DMS 273 (cell line): ENCODE measurements around the gene PAH.

Experiments
- DNase-seq: peaks from one replicate; lab custom pipeline; 2025; ENCODE audit not compliant: unreplicated experiment; lab: John Stamatoyannopoulos, UW

The PAH gene

DNA sequence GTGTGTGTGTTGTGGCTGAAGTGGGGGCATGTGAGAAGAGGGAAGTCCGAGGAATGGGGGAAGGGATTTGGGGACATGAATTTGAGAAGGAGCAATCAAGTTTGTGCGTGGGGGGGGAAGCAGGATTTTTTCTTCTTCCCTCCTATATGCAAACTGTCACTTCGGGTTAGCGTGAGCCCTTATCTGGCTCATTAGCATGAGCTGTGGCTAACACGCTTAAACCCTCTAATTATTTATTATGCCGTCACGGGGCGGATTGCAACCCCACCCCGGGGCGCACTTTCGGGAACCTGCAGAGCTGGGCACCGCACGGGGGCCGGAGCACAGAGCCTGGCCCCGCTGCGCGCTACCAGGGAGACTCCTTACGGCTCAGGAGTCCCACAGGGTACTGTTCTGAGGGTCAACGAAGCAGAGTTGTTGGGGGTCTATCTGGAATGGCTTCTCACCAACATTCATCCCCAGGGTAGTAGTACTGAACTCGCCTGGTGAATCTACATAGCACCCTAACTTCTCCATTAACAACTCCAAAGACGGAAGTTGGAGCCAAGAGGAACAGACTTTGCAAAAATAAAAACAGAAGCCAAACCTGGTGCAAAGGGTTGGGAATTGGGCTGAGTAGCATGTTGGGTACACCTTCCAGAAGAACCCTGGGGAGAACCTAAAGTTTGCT lies 34.0 kb upstream of the PAH start:
- no peak for DNase-seq

GRCh38 chr12:102950107-102950949 lies 33.3 kb upstream of the PAH start:
- DNase-seq, result no peak

DNA sequence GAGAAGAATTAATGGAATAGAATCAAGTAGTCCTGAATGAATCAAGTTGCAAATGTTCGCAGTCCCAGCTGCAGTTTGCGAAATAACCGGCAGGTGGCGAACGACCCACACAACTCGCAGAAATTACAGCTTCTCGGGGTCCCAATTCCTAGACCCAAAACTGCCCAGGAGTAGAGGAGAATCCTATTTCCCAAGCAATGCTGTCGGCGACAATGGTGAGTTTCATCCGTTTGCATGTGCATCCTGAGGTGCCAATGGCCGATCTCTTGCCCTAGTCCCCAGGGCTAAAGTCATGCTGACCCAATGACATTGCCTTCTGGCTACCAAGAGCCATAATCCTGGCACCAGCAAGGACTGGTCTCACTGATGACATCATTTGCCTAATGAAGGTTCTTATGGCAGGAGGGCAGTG lies 31.9 kb upstream of the PAH start:
- DNase-seq, result peak; percentile 70

GRCh38 chr12:102946042-102946441 lies 29.0 kb upstream of the PAH start:
- peak; percentile 3 for DNase-seq

DNA sequence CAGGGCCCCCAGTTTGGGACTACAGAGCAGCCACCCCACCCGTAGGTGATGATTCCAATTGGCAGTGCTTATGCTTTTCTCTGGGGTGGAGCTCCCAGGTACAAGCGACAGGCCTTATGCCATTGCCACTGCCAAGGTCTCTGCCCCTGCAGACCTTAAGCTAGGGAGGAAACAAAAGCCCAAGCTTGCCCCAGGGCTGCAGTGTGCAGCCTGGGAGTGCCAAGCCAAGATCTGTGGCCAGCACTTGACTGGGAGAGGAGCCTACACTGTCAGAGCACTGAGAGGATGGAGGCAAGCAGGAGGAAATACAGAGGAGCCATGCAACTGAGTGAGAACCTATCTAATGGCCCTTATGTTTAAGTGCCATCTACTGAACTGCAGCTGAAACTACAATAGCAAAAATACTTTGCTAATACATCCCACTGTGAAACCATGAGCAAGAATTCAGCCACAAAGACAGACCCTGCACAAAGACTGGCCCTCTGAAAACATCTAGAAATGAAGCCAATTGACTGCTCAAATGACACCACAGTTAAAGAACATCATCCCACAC lies 22.7 kb upstream of the PAH start:
- DNase-seq, result no peak

DNA sequence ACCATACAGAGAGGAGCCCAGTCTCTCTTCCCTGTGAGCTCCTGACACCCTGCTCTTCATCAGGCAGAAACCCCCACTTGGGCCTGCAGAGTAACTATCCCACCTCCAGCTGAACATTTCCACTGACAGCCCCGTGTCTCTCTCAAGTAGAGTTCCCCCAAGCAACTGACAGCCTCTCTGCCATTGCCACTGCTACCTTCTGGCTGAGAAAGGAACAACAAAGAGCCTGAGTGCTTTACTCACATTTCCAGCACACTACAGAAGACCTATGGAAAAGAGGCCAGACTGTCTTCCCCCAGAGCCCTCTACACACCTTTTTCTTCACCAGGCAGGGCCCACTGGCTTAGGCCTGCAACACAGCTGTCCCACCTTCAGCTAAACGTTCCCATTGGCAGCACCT lies 22.0 kb upstream of the PAH start:
- no peak for DNase-seq

GRCh38 chr12:102933168-102933567 lies 16.1 kb upstream of the PAH start:
- no peak for DNase-seq

- DNase-seq, result no peak
Observed at GRCh38 chr12:102927220-102927619, 10.2 kb upstream of the PAH start.

DNA sequence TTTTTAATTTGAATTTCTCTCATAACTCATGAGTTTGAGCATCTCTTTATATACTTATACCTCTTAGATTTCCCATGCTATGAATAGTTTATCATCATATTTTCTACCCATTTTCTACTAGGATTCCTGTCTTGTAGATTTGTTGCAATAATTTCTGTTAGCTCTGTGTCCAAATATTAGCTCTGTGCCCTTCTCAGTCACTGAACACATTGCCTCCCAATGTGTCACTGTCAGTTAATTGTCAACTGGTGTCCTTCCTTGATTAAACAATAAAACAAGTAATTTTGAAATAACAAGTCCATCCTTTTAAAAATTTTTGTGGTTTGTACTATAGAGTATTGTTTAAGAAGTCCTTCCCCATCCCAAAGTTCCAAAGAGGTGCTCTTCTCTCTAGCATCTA lies 4.2 kb upstream of the PAH start:
- no peak for DNase-seq

- DNase-seq, result no peak
Observed at GRCh38 chr12:102920271-102920670, 3.2 kb upstream of the PAH start.

DNA sequence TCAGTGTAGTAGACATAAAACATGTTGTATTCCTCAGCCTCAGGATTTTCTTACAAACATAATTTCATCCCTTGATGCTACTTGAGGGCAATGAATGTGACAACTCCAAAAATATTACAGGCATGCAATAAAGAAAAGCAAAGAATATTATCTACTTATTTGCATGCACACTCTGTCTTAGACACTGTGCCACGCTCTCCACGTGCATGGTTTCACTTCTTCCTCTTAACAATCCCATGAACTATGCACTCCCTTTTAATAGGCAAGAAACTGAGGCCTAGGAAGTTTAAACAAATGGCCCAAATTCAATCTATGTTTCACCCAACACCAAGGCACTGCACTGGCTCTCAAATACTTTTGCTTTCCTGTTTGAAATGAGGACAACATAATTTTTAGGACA lies 1.8 kb upstream of the PAH start:
- no peak for DNase-seq

GRCh38 chr12:102916252-102917025 lies 605 bp downstream of the PAH start:
- no peak for DNase-seq

GRCh38 chr12:102913453-102914226 lies 3.4 kb downstream of the PAH start:
- no peak for DNase-seq

- DNase-seq, result no peak
Observed at GRCh38 chr12:102912258-102912657, 4.8 kb downstream of the PAH start.

DNA sequence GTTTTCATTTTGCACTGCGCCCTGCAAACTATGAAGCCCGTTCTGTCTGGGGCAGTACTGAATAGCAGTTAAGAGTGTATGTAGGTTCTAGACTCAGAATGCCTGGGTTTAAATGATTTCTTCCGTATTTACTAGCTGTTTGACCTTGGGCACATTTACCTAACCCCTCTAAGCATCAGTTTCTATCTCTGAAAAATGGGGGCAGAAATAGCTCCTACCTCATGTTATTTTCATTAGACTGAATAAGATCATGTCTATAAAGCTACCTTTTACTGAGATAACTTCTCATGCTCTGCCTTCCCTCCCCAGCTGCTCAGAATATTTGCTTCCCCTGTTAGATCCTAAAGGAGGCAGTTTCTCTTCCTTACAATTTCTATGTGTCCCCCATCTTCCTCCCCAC lies 5.7 kb downstream of the PAH start:
- DNase-seq, result no peak

- no peak for DNase-seq
Observed at GRCh38 chr12:102910792-102911191, 6.3 kb downstream of the PAH start.

- DNase-seq, result no peak
Observed at GRCh38 chr12:102910137-102910536, 6.9 kb downstream of the PAH start.

DNA sequence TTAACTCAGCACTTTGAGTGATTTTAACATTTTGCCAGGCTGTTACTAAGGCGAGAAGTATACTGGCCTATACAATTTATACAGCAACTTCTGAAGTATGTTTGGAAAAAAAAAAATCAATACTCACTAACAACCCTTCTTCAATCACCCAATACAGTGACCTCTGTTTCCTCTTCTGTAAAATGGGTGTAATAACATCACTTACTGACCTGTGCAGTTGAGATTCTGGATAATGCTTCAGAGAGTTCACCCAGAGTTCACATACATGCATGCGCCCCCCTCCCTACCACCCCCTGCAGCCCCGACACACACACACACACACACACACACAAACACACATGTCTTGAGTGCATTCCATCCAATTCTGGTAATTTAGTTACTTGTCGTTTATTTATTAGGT lies 9.1 kb downstream of the PAH start:
- DNase-seq, result no peak

GRCh38 chr12:102905229-102905628 lies 11.8 kb downstream of the PAH start:
- no peak for DNase-seq

DNA sequence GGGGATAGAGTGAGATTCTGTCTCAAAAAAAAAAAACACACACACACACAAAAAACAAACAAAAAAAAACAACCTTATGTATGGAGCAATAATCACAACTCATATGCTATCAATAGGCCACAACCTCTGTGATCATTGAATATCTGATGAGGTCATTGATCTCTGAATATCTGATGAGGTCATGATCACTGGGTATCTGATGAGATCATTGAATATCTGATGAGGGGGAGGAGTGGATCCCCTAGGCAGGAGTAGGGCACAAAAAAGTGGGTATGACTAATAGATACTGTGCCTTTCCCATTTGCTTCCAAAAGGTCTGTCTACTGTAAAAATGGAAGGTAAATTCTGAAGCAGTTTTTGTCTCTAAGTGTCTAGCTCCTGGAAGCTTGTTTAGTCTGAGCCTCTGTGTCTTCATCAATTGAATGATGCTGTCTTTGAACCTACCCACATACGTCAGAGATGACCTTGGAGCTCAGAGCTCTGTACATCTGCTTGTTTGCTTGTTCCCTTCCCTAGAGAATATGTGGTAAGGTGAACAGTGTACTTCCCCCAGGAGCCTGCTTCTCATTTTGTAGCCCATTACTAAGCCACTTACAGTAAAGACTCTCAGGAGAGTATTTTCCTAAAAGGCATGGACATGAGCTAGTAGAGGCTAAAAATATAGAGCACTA lies 13.6 kb downstream of the PAH start:
- no peak for DNase-seq
